ENCODE data around the gene C1QL1.

Gene C1QL1

DNA sequence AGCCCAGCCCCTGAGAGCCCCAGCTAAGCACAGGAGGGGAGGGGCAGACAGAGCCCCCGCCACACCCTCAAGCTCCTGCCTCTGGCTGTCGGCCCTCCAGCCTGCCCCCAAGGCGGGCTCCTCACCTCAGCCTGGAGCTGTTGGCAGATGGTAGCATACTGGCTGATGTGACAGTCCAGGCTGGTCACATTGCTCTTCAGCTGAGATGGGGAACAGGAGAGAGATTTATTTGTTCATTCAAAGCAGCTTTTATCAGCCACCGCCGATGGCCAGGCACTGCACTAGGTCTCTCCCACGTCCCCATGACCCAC lies 35.4 kb downstream of the C1QL1 start:
- H3K4me3 ChIP-seq (ENCODE audit: low read length): no peak overlapping the region
- H3F3A ChIP-seq (ENCODE audit: control insufficient read depth, insufficient read depth): peaks cover 4% of the 10 kb centered on the region; the same call in 1 of the 2 replicates
- H3K9me3 ChIP-seq (ENCODE audit: control insufficient read depth, insufficient read depth, low read length): no peaks in the 10 kb centered on the region
- H3K36me3 ChIP-seq (ENCODE audit: control insufficient read depth, low read length): peaks cover 89% of the 10 kb centered on the region
- H3K27me3 ChIP-seq (ENCODE audit: control insufficient read depth, low read length): no peaks in the 10 kb centered on the region
- peaks cover 17% of the 10 kb centered on the region for H3K79me2 ChIP-seq (ENCODE audit: control insufficient read depth, low read length)
- TF ChIP-seq EZH2phosphoT487 (IDR thresholded peaks at IDR 0.05; ENCODE audit: borderline replicate concordance, low read length): no peak
- TF ChIP-seq, protein P1, sequence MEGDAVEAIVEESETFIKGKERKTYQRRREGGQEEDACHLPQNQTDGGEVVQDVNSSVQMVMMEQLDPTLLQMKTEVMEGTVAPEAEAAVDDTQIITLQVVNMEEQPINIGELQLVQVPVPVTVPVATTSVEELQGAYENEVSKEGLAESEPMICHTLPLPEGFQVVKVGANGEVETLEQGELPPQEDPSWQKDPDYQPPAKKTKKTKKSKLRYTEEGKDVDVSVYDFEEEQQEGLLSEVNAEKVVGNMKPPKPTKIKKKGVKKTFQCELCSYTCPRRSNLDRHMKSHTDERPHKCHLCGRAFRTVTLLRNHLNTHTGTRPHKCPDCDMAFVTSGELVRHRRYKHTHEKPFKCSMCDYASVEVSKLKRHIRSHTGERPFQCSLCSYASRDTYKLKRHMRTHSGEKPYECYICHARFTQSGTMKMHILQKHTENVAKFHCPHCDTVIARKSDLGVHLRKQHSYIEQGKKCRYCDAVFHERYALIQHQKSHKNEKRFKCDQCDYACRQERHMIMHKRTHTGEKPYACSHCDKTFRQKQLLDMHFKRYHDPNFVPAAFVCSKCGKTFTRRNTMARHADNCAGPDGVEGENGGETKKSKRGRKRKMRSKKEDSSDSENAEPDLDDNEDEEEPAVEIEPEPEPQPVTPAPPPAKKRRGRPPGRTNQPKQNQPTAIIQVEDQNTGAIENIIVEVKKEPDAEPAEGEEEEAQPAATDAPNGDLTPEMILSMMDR (IDR thresholded peaks at IDR 0.05; ENCODE audit: low read depth, low read length, poor library complexity, severe bottlenecking): no peak
- H4K20me1 ChIP-seq (ENCODE audit: control insufficient read depth, insufficient read depth, low read depth, low read length): no peaks in the 10 kb centered on the region
- no peaks in the 10 kb centered on the region for H3K4me1 ChIP-seq (ENCODE audit: control insufficient read depth, low read length)
- no peak overlapping the region for H3K27ac ChIP-seq (ENCODE audit: low read depth, low read length)
- no peaks in the 10 kb centered on the region for H3K9me2 ChIP-seq (replicated peaks; ENCODE audit: control insufficient read depth, low read length)
- H3K4me2 ChIP-seq (ENCODE audit: low read length): no peak overlapping the region

DNA sequence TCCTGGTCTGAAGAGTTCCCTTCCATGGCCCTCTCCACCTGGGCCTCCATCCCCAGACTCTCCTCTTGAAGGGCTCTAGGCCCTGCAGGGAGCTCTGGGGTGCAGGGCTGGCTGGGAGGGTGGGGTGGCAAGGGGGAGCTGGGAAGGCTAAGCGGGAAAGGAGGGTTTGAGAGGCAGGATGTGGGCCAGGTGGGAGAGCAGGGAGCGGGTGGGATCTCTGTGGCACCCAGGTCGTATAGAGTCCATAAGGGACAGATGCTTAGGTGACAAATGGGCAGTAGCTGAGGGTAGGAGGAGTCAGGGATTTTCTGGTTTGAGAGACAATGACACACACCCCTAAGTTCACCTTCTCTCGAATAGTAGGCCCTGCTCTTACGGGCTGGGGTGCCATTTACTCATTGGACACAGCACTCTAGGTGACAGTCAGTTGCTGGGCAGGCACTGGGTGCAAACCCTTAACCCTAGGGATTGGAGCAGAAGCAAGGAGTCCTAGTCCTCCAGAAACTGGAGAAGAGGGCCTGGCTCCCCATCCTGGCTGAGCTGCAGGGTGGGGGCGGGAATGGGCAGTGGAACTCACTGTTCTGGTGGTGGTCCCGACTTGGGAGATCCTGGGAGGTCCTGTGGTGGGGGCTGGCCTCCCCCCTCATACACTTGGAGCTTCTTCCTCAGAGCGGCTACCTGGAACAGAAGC lies 35.9 kb downstream of the C1QL1 start:
- Histone ChIP-seq H3K79me2 (ENCODE audit: control insufficient read depth, low read length) (peaks cover 12% of the 10 kb centered on the region), H3K27ac (ENCODE audit: low read depth, low read length) (no peak overlapping the region), H3F3A (ENCODE audit: control insufficient read depth, insufficient read depth) (peaks cover under 1% of the 10 kb centered on the region; the same call in 1 of the 2 replicates), H3K4me3 (ENCODE audit: low read length) (no peak overlapping the region), H4K20me1 (ENCODE audit: control insufficient read depth, insufficient read depth, low read depth, low read length) (no peaks in the 10 kb centered on the region), H3K9me2 (replicated peaks; ENCODE audit: control insufficient read depth, low read length) (no peaks in the 10 kb centered on the region), H3K36me3 (ENCODE audit: control insufficient read depth, low read length) (peaks cover 94% of the 10 kb centered on the region), H3K4me1 (ENCODE audit: control insufficient read depth, low read length) (no peaks in the 10 kb centered on the region), H3K9me3 (ENCODE audit: control insufficient read depth, insufficient read depth, low read length) (no peaks in the 10 kb centered on the region), H3K4me2 (ENCODE audit: low read length) (no peak overlapping the region), H3K27me3 (ENCODE audit: control insufficient read depth, low read length) (no peaks in the 10 kb centered on the region)
- TF ChIP-seq EZH2phosphoT487 (IDR thresholded peaks at IDR 0.05; ENCODE audit: borderline replicate concordance, low read length): no peak
- TF ChIP-seq, protein P1 (IDR thresholded peaks at IDR 0.05; ENCODE audit: low read depth, low read length, poor library complexity, severe bottlenecking): no peak

DNA sequence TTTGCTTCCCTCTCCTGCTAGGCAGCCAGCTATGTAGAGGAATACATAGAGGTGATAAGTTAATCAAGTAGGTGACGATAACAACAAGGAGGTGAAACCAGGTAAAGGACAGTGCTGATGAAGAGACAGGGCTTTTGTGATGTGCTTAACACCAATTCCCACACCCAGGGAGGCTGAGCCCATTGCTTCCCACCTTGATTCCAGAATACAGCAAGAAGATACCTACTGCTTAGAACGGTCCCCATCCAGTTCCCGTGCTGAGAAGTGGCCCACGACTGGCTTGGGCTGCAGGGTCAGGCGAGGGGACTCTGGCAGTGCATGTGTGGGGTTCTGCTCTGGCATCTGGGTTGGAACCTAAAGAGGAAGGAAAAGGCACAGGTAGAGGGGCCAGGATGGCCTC lies 36.7 kb downstream of the C1QL1 start:
- TF ChIP-seq EZH2phosphoT487 (IDR thresholded peaks at IDR 0.05; ENCODE audit: borderline replicate concordance, low read length): no peak
- TF ChIP-seq, protein P1 (IDR thresholded peaks at IDR 0.05; ENCODE audit: low read depth, low read length, poor library complexity, severe bottlenecking): no peak
- Histone ChIP-seq H3F3A (ENCODE audit: control insufficient read depth, insufficient read depth) (no peaks in the 10 kb centered on the region), H4K20me1 (ENCODE audit: control insufficient read depth, insufficient read depth, low read depth, low read length) (no peaks in the 10 kb centered on the region), H3K79me2 (ENCODE audit: control insufficient read depth, low read length) (peaks cover 7% of the 10 kb centered on the region), H3K9me2 (replicated peaks; ENCODE audit: control insufficient read depth, low read length) (no peaks in the 10 kb centered on the region), H3K4me1 (ENCODE audit: control insufficient read depth, low read length) (no peaks in the 10 kb centered on the region), H3K9me3 (ENCODE audit: control insufficient read depth, insufficient read depth, low read length) (no peaks in the 10 kb centered on the region), H3K36me3 (ENCODE audit: control insufficient read depth, low read length) (peaks cover 98% of the 10 kb centered on the region), H3K27me3 (ENCODE audit: control insufficient read depth, low read length) (no peaks in the 10 kb centered on the region), H3K4me2 (ENCODE audit: low read length) (no peak overlapping the region), H3K27ac (ENCODE audit: low read depth, low read length) (no peak overlapping the region), H3K4me3 (ENCODE audit: low read length) (no peak overlapping the region)

All from DOHH2 (cell line).